A673 (cell line): Measurements from ENCODE around the gene TTR. TPM values are rescaled to one million over a fixed set of nuclear protein-coding genes. Genes with fewer than 3 reads are reported as not detected.

Experiments
- BruUV-seq: library from RNA; stranded (reverse); fragments of 400-500 nt; replicated peaks from 2 replicates; lab custom pipeline; 2021; lab: Mats Ljungman, UMichigan
- CTCF ChIA-PET: fragments of 300-600 bp; sonication (Branson Sonifier 250); formaldehyde crosslinking; loops from one replicate; lab custom pipeline; 2022; ENCODE audit warnings: antibody characterized with exemption; lab: Charles Lee
- POLR2A ChIA-PET: fragments of 300-600 bp; sonication (Branson Sonifier 250); formaldehyde crosslinking; loops from one replicate; lab custom pipeline; 2022; ENCODE audit warnings: antibody characterized with exemption; ENCODE audit not compliant: low non-redundant PET; lab: Charles Lee
- DNase-seq: peaks from one replicate; pipeline ENCODE4 v3.0.0-alpha.2; 2015; ENCODE audit warnings: low spot score
- H3K27ac ChIP-seq: fragments of 200-600 bp; sonication (generic); 2 replicates; pipeline ENCODE4 v1.5.1; 2016; ENCODE audit warnings: mixed run types, low read depth, mild to moderate bottlenecking, mixed read lengths, antibody characterized with exemption, low read length; ENCODE audit not compliant: poor library complexity, severe bottlenecking
- H3K27me3 ChIP-seq: fragments of 200-600 bp; sonication (generic); replicated peaks from 2 replicates; pipeline ENCODE4 v1.6.1; 2017; ENCODE audit warnings: mixed run types, low read depth, mild to moderate bottlenecking, mixed read lengths, antibody characterized with exemption, low read length; ENCODE audit not compliant: insufficient read depth, poor library complexity
- H3K36me3 ChIP-seq: fragments of 200-600 bp; sonication (generic); 2 replicates; pipeline ENCODE4 v1.6.1; 2016; ENCODE audit warnings: mixed run types, mild to moderate bottlenecking, mixed read lengths, antibody characterized with exemption, low read length; ENCODE audit not compliant: insufficient read depth, poor library complexity, severe bottlenecking
- H3K4me1 ChIP-seq: fragments of 200-600 bp; sonication (generic); 2 replicates; pipeline ENCODE4 v1.6.1; 2017; ENCODE audit warnings: mixed run types, mild to moderate bottlenecking, mixed read lengths, antibody characterized with exemption, low read length; ENCODE audit not compliant: insufficient read depth, poor library complexity, severe bottlenecking
- H3K4me3 ChIP-seq: fragments of 200-600 bp; sonication (generic); 2 replicates; pipeline ENCODE4 v1.5.1; 2016; ENCODE audit warnings: low read depth, mixed run types, mild to moderate bottlenecking, mixed read lengths, low read length; ENCODE audit not compliant: poor library complexity, severe bottlenecking
- H3K9me3 ChIP-seq: fragments of 200-600 bp; sonication (generic); 2 replicates; pipeline ENCODE4 v1.6.1; 2016; ENCODE audit warnings: mixed run types, low read depth, mild to moderate bottlenecking, mixed read lengths, antibody characterized with exemption, low read length; ENCODE audit not compliant: poor library complexity, severe bottlenecking
- EZH2 ChIP-seq: fragments of 200-600 bp; sonication (generic); IDR thresholded peaks from 2 replicates; pipeline ENCODE4 v1.6.1; 2017; ENCODE audit warnings: borderline replicate concordance, low read depth, mild to moderate bottlenecking, mixed read lengths, antibody characterized with exemption, low read length; ENCODE audit not compliant: poor library complexity, severe bottlenecking
- intact Hi-C: fragments of 100-400 bp; cut with micrococcal nuclease; formaldehyde crosslinking; loops from one replicate; pipeline ENCODE4 v1.10.0; 2022; ENCODE audit not compliant: unreplicated experiment
- total RNA-seq: library from RNA; stranded (reverse); gene quantifications from 2 replicates; pipeline ENCODE4 v1.2.3, GENCODE V29; 2021
- TF ChIP-seq, protein P1 (sequence below): fragments of 300-800, 200-600 bp; sonication (generic); conservative IDR thresholded peaks from 2 replicates; pipeline ENCODE4 v1.5.1; 2017; ENCODE audit warnings: low read depth, mild to moderate bottlenecking, antibody characterized with exemption, low read length, moderate library complexity, mixed read lengths

The TTR gene
- total RNA-seq, 1 experiment from 2014 or later = not detected

GRCh38 chr18:31643003-31643402, 51.3 kb downstream of the TTR start:
- intact Hi-C loops = no loop called here
- H3K9me3 ChIP-seq = no peaks in the 10 kb centered on the region
- ChIA-PET CTCF (no interaction called here), POLR2A (no interaction called here)
- no TSS peak for BruUV-seq
- H3K4me3 ChIP-seq = no peak overlapping the region
- H3K4me1 ChIP-seq = no peaks in the 10 kb centered on the region
- no peak for DNase-seq
- no peaks in the 10 kb centered on the region for H3K36me3 ChIP-seq
- no peak overlapping the region for H3K27ac ChIP-seq
- H3K27me3 ChIP-seq = no peaks in the 10 kb centered on the region
- no peak for TF ChIP-seq EZH2
- TF ChIP-seq, protein P1, sequence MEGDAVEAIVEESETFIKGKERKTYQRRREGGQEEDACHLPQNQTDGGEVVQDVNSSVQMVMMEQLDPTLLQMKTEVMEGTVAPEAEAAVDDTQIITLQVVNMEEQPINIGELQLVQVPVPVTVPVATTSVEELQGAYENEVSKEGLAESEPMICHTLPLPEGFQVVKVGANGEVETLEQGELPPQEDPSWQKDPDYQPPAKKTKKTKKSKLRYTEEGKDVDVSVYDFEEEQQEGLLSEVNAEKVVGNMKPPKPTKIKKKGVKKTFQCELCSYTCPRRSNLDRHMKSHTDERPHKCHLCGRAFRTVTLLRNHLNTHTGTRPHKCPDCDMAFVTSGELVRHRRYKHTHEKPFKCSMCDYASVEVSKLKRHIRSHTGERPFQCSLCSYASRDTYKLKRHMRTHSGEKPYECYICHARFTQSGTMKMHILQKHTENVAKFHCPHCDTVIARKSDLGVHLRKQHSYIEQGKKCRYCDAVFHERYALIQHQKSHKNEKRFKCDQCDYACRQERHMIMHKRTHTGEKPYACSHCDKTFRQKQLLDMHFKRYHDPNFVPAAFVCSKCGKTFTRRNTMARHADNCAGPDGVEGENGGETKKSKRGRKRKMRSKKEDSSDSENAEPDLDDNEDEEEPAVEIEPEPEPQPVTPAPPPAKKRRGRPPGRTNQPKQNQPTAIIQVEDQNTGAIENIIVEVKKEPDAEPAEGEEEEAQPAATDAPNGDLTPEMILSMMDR = no peak

DNA sequence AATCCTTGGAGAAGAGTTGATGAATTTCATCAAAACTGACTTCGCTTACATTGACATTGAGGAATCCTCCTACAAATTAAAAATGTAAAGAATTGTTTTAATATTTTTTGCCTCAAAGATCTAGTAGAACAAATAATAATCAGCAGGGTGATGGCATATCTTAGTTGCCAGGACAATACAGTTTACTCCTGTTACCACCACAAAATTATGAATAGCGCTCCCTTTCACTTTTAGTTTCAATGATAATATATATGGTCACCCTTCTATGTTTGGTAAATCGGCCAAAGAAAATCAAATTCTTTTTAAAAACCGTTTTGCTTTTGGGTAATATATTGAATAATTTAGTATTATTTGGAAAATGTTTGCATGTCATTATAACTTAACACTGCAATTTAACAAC, 53.7 kb downstream of the TTR start:
- H3K4me3 ChIP-seq = no peak overlapping the region
- intact Hi-C loops = no loop called here
- H3K9me3 ChIP-seq = no peaks in the 10 kb centered on the region
- no peaks in the 10 kb centered on the region for H3K27me3 ChIP-seq
- ChIA-PET CTCF (no interaction called here), POLR2A (no interaction called here)
- TF ChIP-seq, protein P1 = no peak
- TF ChIP-seq EZH2 = no peak
- DNase-seq = no peak
- H3K36me3 ChIP-seq = no peaks in the 10 kb centered on the region
- no TSS peak for BruUV-seq
- no peaks in the 10 kb centered on the region for H3K4me1 ChIP-seq
- no peak overlapping the region for H3K27ac ChIP-seq

- Histone ChIP-seq H3K4me3 (no peak overlapping the region), H3K27ac (no peak overlapping the region), H3K36me3 (no peaks in the 10 kb centered on the region), H3K27me3 (no peaks in the 10 kb centered on the region), H3K4me1 (no peaks in the 10 kb centered on the region), H3K9me3 (no peaks in the 10 kb centered on the region)
- intact Hi-C loops = no loop called here
- ChIA-PET POLR2A (no interaction called here), CTCF (no interaction called here)
- BruUV-seq = no TSS peak
- TF ChIP-seq EZH2 = no peak
- TF ChIP-seq, protein P1 = no peak
- DNase-seq = no peak
Measured at GRCh38 chr18:31646332-31647126, 54.9 kb downstream of the TTR start.
